ENCODE measurements around the gene FRMD4A. TPM values are rescaled to one million over a fixed set of nuclear protein-coding genes. Genes with fewer than 3 reads are reported as not detected.

FRMD4A gene
- total RNA-seq, 1 donor from 2014 or later: 236 TPM

DNA sequence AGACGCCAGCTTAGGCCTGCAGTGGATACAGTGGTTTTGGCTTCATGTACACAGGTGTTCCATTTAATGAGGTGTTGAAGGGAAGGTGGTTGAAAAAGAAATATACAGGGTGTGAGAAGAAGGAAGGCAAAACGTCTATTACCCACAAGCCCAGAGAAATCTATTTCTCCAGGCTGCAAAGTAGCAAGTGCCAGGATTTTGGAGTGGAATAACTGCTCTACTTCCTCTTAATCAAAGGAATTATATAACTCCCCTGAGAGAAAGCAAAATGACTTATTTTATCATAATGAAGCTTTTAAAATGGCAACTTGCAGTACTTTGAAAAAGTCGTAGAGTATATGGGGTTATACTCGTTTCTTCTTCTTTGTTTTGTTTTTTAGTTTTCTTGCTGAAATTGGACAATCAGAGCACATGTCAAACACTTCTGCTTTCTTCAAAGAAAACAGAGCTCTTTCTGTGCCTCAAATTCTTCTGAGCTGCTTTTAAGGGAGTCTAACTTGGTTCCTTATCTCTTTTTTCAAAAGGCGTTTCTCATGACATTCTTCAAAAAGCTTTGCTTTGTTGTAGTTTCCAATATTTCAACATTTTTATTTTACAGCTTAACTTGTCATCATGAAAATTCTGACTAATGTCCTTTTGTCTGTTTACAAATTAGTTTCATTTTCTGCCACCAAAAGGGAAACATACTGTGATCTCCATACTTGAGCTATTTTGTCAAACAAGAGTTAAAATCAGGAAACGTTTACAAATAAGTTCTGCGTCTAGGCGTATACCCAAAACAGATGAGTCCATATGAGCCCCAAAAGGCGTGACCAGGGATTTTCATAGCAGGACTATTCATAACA lies 289.7 kb downstream of the FRMD4A start:
- peaks cover 3% of the 10 kb centered on the region for H3K9me3 Mint-ChIP-seq (ENCODE audit: unreplicated experiment)
- H3K27ac Mint-ChIP-seq (ENCODE audit: unreplicated experiment): peak overlapping the region; percentile 64
- TF ChIP-seq, protein P1, sequence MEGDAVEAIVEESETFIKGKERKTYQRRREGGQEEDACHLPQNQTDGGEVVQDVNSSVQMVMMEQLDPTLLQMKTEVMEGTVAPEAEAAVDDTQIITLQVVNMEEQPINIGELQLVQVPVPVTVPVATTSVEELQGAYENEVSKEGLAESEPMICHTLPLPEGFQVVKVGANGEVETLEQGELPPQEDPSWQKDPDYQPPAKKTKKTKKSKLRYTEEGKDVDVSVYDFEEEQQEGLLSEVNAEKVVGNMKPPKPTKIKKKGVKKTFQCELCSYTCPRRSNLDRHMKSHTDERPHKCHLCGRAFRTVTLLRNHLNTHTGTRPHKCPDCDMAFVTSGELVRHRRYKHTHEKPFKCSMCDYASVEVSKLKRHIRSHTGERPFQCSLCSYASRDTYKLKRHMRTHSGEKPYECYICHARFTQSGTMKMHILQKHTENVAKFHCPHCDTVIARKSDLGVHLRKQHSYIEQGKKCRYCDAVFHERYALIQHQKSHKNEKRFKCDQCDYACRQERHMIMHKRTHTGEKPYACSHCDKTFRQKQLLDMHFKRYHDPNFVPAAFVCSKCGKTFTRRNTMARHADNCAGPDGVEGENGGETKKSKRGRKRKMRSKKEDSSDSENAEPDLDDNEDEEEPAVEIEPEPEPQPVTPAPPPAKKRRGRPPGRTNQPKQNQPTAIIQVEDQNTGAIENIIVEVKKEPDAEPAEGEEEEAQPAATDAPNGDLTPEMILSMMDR (IDR thresholded peaks at IDR 0.05): no peak
- no peak overlapping the region for H3K4me3 Mint-ChIP-seq (ENCODE audit: unreplicated experiment)
- DNase-seq (ENCODE audit: extremely low spot score, unreplicated experiment): no peak
- no peaks in the 10 kb centered on the region for H3K27me3 Mint-ChIP-seq (ENCODE audit: unreplicated experiment)
- H3K36me3 Mint-ChIP-seq (ENCODE audit: unreplicated experiment): peaks cover 12% of the 10 kb centered on the region
- peaks cover 39% of the 10 kb centered on the region for H3K4me1 Mint-ChIP-seq (ENCODE audit: unreplicated experiment)

- TF ChIP-seq, protein P1 (IDR thresholded peaks at IDR 0.05): no peak
- H3K4me1 Mint-ChIP-seq (ENCODE audit: unreplicated experiment): peaks cover 40% of the 10 kb centered on the region
- no peak for DNase-seq (ENCODE audit: extremely low spot score, unreplicated experiment)
Observed at GRCh38 chr10:14039968-14040668, 290.6 kb downstream of the FRMD4A start.

DNA sequence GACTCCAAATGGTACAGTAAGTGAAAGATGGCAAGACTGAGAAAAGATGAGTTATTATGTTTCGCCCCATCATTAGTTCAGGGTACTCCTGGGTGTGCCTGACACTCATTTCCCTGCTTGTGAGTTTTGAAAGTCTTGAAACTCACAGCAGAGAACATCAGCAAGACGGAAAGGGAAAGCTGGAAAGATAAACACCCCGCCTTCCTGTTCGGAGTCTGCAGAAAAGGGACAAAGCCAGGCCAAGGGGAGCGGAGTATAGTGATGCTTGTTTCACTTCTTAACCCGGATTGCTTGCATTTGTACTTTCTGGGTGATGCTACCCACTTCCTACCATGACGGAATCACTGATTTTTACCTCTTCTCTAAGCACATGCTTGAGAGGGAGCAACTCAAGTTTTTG lies 294.5 kb downstream of the FRMD4A start:
- Mint-ChIP-seq H3K9me3 (ENCODE audit: unreplicated experiment) (no peaks in the 10 kb centered on the region), H3K27me3 (ENCODE audit: unreplicated experiment) (no peaks in the 10 kb centered on the region), H3K4me3 (ENCODE audit: unreplicated experiment) (no peak overlapping the region), H3K4me1 (ENCODE audit: unreplicated experiment) (peaks cover 25% of the 10 kb centered on the region), H3K36me3 (ENCODE audit: unreplicated experiment) (peaks cover 5% of the 10 kb centered on the region), H3K27ac (ENCODE audit: unreplicated experiment) (no peak overlapping the region)
- TF ChIP-seq, protein P1 (IDR thresholded peaks at IDR 0.05): no peak
- DNase-seq (ENCODE audit: extremely low spot score, unreplicated experiment): no peak

More at GRCh38 chr10:14039968-14040668, 290.6 kb downstream of the FRMD4A start:
- H3K4me3 Mint-ChIP-seq (ENCODE audit: unreplicated experiment): no peak overlapping the region
- H3K36me3 Mint-ChIP-seq (ENCODE audit: unreplicated experiment): peaks cover 12% of the 10 kb centered on the region
- H3K27ac Mint-ChIP-seq (ENCODE audit: unreplicated experiment): peak overlapping the region; percentile 61
- H3K9me3 Mint-ChIP-seq (ENCODE audit: unreplicated experiment): peaks cover 3% of the 10 kb centered on the region
- H3K27me3 Mint-ChIP-seq (ENCODE audit: unreplicated experiment): no peaks in the 10 kb centered on the region

DNA sequence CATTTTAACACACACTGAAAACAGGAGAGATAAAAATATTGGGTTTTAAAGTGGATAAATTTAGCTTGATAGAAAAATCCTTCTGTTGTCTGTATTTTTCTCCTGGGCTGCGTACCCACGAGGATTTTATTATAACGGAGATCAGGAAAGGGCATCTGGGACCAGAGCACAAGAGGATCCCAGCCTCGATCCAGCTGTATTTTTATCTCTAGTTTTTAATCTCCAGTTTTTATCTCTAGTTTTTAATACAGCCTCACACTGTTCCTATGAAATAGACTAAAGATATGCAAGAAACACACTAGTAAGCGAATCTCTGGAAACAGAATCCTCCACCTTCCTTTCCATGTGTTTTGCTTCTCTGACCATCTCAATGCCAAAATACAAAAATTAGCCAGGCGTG lies 295.2 kb downstream of the FRMD4A start:
- Mint-ChIP-seq H3K4me3 (ENCODE audit: unreplicated experiment) (no peak overlapping the region), H3K36me3 (ENCODE audit: unreplicated experiment) (peaks cover 8% of the 10 kb centered on the region), H3K27ac (ENCODE audit: unreplicated experiment) (peak overlapping the region; percentile 49), H3K27me3 (ENCODE audit: unreplicated experiment) (no peaks in the 10 kb centered on the region), H3K4me1 (ENCODE audit: unreplicated experiment) (peaks cover 17% of the 10 kb centered on the region), H3K9me3 (ENCODE audit: unreplicated experiment) (no peaks in the 10 kb centered on the region)
- DNase-seq (ENCODE audit: extremely low spot score, unreplicated experiment): no peak
- TF ChIP-seq, protein P1 (IDR thresholded peaks at IDR 0.05): no peak

GRCh38 chr10:14032406-14032998 lies 298.2 kb downstream of the FRMD4A start:
- DNase-seq (ENCODE audit: extremely low spot score, unreplicated experiment): no peak
- H3K9me3 Mint-ChIP-seq (ENCODE audit: unreplicated experiment): no peaks in the 10 kb centered on the region
- no peak overlapping the region for H3K4me3 Mint-ChIP-seq (ENCODE audit: unreplicated experiment)
- TF ChIP-seq, protein P1 (IDR thresholded peaks at IDR 0.05): peak; percentile 70
- H3K27ac Mint-ChIP-seq (ENCODE audit: unreplicated experiment): no peak overlapping the region
- no peaks in the 10 kb centered on the region for H3K27me3 Mint-ChIP-seq (ENCODE audit: unreplicated experiment)
- H3K36me3 Mint-ChIP-seq (ENCODE audit: unreplicated experiment): peaks cover 21% of the 10 kb centered on the region
- H3K4me1 Mint-ChIP-seq (ENCODE audit: unreplicated experiment): peaks cover 7% of the 10 kb centered on the region

Data from osteocyte (in vitro differentiated cells).